ENCODE measurements around the gene CUBN. TPM values are rescaled to one million over a fixed set of nuclear protein-coding genes. Genes with fewer than 3 reads are reported as not detected.

Gene CUBN
- total RNA-seq, 2 experiments from 2014 or later: 0.25 to 0.43 TPM

GRCh38 chr10:17141504-17142229, 12.1 kb upstream of the CUBN start:
- ChIA-PET POLR2A (no interaction called here), CTCF (interaction anchor here (0.6 to 1.2 kb wide), 2 partner anchors 14 to 122 kb away, joined by 3 read pairs; no protein-coding TSS in a partner anchor)

GRCh38 chr10:17140386-17140761, 10.8 kb upstream of the CUBN start:
- intact Hi-C loops (cut with DNase I, micrococcal nuclease): no loop called here
- ATAC-seq (no peak), DNase-seq (no peak)
- Mint-ChIP-seq H3K4me1 (peaks cover 26% of the 10 kb centered on the region), H3K36me3 (ENCODE audit: low read depth) (peaks cover 2% of the 10 kb centered on the region), H3K9me3 (ENCODE audit: low read depth) (no peaks in the 10 kb centered on the region), H3K27ac (no peak overlapping the region), H3K4me3 (no peak overlapping the region), H3K27me3 (no peaks in the 10 kb centered on the region)
- CTCF ChIA-PET: no interaction called here
- POLR2A ChIA-PET: no interaction called here

More at GRCh38 chr10:17141504-17142229, 12.1 kb upstream of the CUBN start:
- Mint-ChIP-seq H3K36me3 (ENCODE audit: low read depth) (peaks cover 2% of the 10 kb centered on the region), H3K9me3 (ENCODE audit: low read depth) (no peaks in the 10 kb centered on the region), H3K4me1 (peaks cover 31% of the 10 kb centered on the region), H3K27me3 (no peaks in the 10 kb centered on the region), H3K27ac (no peak overlapping the region), H3K4me3 (no peak overlapping the region)
- ATAC-seq (no peak), DNase-seq (no peak)
- intact Hi-C loops (cut with DNase I, micrococcal nuclease): no loop called here

- DNase-seq (no peak), ATAC-seq (no peak)
- Mint-ChIP-seq H3K4me3 (no peak overlapping the region), H3K27ac (no peak overlapping the region), H3K4me1 (peaks cover 9% of the 10 kb centered on the region), H3K36me3 (ENCODE audit: low read depth) (peaks cover 2% of the 10 kb centered on the region), H3K9me3 (ENCODE audit: low read depth) (no peaks in the 10 kb centered on the region), H3K27me3 (no peaks in the 10 kb centered on the region)
- CTCF ChIA-PET: interaction anchor here (0.7 to 1.2 kb wide), 3 partner anchors 14 to 118 kb away, joined by 4 read pairs; no protein-coding TSS in a partner anchor
- intact Hi-C loops (cut with DNase I, micrococcal nuclease): no loop called here
- POLR2A ChIA-PET: no interaction called here
Measured at GRCh38 chr10:17138460-17139042, 8.9 kb upstream of the CUBN start.

GRCh38 chr10:17134737-17135260, 5.2 kb upstream of the CUBN start:
- ATAC-seq (no peak), DNase-seq (no peak)
- intact Hi-C loops (cut with DNase I, micrococcal nuclease): no loop called here
- ChIA-PET CTCF (no interaction called here), POLR2A (no interaction called here)
- no peak overlapping the region for H3K4me3 Mint-ChIP-seq
- H3K27me3 Mint-ChIP-seq: no peaks in the 10 kb centered on the region
- no peaks in the 10 kb centered on the region for H3K4me1 Mint-ChIP-seq
- H3K27ac Mint-ChIP-seq: no peak overlapping the region
- no peaks in the 10 kb centered on the region for H3K36me3 Mint-ChIP-seq (ENCODE audit: low read depth)
- H3K9me3 Mint-ChIP-seq (ENCODE audit: low read depth): no peaks in the 10 kb centered on the region

GRCh38 chr10:17134282-17134681, 4.7 kb upstream of the CUBN start:
- intact Hi-C loops (cut with DNase I, micrococcal nuclease): no loop called here
- no peaks in the 10 kb centered on the region for H3K4me1 Mint-ChIP-seq
- CTCF ChIA-PET: no interaction called here
- H3K27me3 Mint-ChIP-seq: no peaks in the 10 kb centered on the region
- POLR2A ChIA-PET: no interaction called here
- H3K4me3 Mint-ChIP-seq: no peak overlapping the region
- H3K27ac Mint-ChIP-seq: no peak overlapping the region
- no peaks in the 10 kb centered on the region for H3K9me3 Mint-ChIP-seq (ENCODE audit: low read depth)
- H3K36me3 Mint-ChIP-seq (ENCODE audit: low read depth): no peaks in the 10 kb centered on the region
- ATAC-seq (no peak), DNase-seq (no peak)

- Mint-ChIP-seq H3K27me3 (no peaks in the 10 kb centered on the region), H3K27ac (no peak overlapping the region), H3K36me3 (ENCODE audit: low read depth) (no peaks in the 10 kb centered on the region), H3K4me1 (no peaks in the 10 kb centered on the region), H3K4me3 (no peak overlapping the region), H3K9me3 (ENCODE audit: low read depth) (no peaks in the 10 kb centered on the region)
- POLR2A ChIA-PET: no interaction called here
- DNase-seq: no peak
- CTCF ChIA-PET: interaction anchor here (0.9 kb wide), 1 partner anchor 13 kb away, joined by 3 read pairs; no protein-coding TSS in a partner anchor
- intact Hi-C loops (cut with DNase I, micrococcal nuclease): no loop called here
- no peak for ATAC-seq
Measured at GRCh38 chr10:17128261-17128660, 1.4 kb downstream of the CUBN start.

- CTCF ChIA-PET: interaction anchor here (0.9 kb wide), 1 partner anchor 130 kb away, joined by 6 read pairs; no protein-coding TSS in a partner anchor
- ATAC-seq (no peak), DNase-seq (no peak)
- Mint-ChIP-seq H3K4me1 (no peaks in the 10 kb centered on the region), H3K4me3 (no peak overlapping the region), H3K36me3 (ENCODE audit: low read depth) (peaks cover 4% of the 10 kb centered on the region), H3K9me3 (ENCODE audit: low read depth) (no peaks in the 10 kb centered on the region), H3K27me3 (no peaks in the 10 kb centered on the region), H3K27ac (no peak overlapping the region)
- POLR2A ChIA-PET: no interaction called here
- intact Hi-C loops (cut with DNase I, micrococcal nuclease): no loop called here
Measured at GRCh38 chr10:17126327-17126726, 3.3 kb downstream of the CUBN start.

- H3K4me1 Mint-ChIP-seq: no peaks in the 10 kb centered on the region
- no peak overlapping the region for H3K4me3 Mint-ChIP-seq
- no peaks in the 10 kb centered on the region for H3K27me3 Mint-ChIP-seq
- intact Hi-C loops (cut with DNase I, micrococcal nuclease): no loop called here
- H3K27ac Mint-ChIP-seq: no peak overlapping the region
- CTCF ChIA-PET: no interaction called here
- POLR2A ChIA-PET: no interaction called here
- H3K9me3 Mint-ChIP-seq (ENCODE audit: low read depth): no peaks in the 10 kb centered on the region
- ATAC-seq (no peak), DNase-seq (no peak)
- peaks cover 4% of the 10 kb centered on the region for H3K36me3 Mint-ChIP-seq (ENCODE audit: low read depth)
Measured at GRCh38 chr10:17125206-17125893, 4.3 kb downstream of the CUBN start.

GRCh38 chr10:17123961-17124360, 5.7 kb downstream of the CUBN start:
- ChIA-PET POLR2A (no interaction called here), CTCF (interaction anchor here (0.6 kb wide), 1 partner anchor 20 kb away, joined by 3 read pairs; no protein-coding TSS in a partner anchor)
- no peak for DNase-seq
- no peak overlapping the region for H3K4me3 Mint-ChIP-seq
- no peaks in the 10 kb centered on the region for H3K9me3 Mint-ChIP-seq (ENCODE audit: low read depth)
- H3K27me3 Mint-ChIP-seq: no peaks in the 10 kb centered on the region
- intact Hi-C loops (cut with DNase I, micrococcal nuclease): no loop called here
- no peaks in the 10 kb centered on the region for H3K4me1 Mint-ChIP-seq
- no peak overlapping the region for H3K27ac Mint-ChIP-seq
- peaks cover 4% of the 10 kb centered on the region for H3K36me3 Mint-ChIP-seq (ENCODE audit: low read depth)
- no peak for ATAC-seq

GRCh38 chr10:17122726-17123661, 6.6 kb downstream of the CUBN start:
- CTCF ChIA-PET: interaction anchor here (0.6 to 1.1 kb wide), 3 partner anchors 129 to 789 kb away, joined by 3 read pairs; no protein-coding TSS in a partner anchor
- no peak overlapping the region for H3K27ac Mint-ChIP-seq
- H3K36me3 Mint-ChIP-seq (ENCODE audit: low read depth): peaks cover 4% of the 10 kb centered on the region
- H3K9me3 Mint-ChIP-seq (ENCODE audit: low read depth): no peaks in the 10 kb centered on the region
- H3K27me3 Mint-ChIP-seq: no peaks in the 10 kb centered on the region
- POLR2A ChIA-PET: no interaction called here
- intact Hi-C loops (cut with DNase I, micrococcal nuclease): no loop called here
- H3K4me3 Mint-ChIP-seq: no peak overlapping the region
- ATAC-seq (no peak), DNase-seq (no peak)
- no peaks in the 10 kb centered on the region for H3K4me1 Mint-ChIP-seq

- intact Hi-C loops (cut with DNase I, micrococcal nuclease): no loop called here
- peaks cover 4% of the 10 kb centered on the region for H3K36me3 Mint-ChIP-seq (ENCODE audit: low read depth)
- no peaks in the 10 kb centered on the region for H3K27me3 Mint-ChIP-seq
- no peaks in the 10 kb centered on the region for H3K4me1 Mint-ChIP-seq
- CTCF ChIA-PET: interaction anchor here (0.5 to 1.1 kb wide), 4 partner anchors 130 to 304 kb away, joined by 3 read pairs; no protein-coding TSS in a partner anchor
- H3K27ac Mint-ChIP-seq: no peak overlapping the region
- ATAC-seq: no peak
- no peak overlapping the region for H3K4me3 Mint-ChIP-seq
- DNase-seq: no peak
- no peaks in the 10 kb centered on the region for H3K9me3 Mint-ChIP-seq (ENCODE audit: low read depth)
- POLR2A ChIA-PET: no interaction called here
Measured at GRCh38 chr10:17122052-17122451, 7.6 kb downstream of the CUBN start.
